NCI-H146 treated with DMSO at 0.1 percent for 48 hours (cell line): Measurements from ENCODE around the gene MORC3.
A peak's percentile ranks its signal among the peaks of the same experiment; 100 is the strongest.
"Not testable (repeated sequence)": the region's sequence is repeated elsewhere in the genome, so short reads cannot be mapped to it uniquely, and the experiment has no call there.

ENCODE experiments used
- DNase-seq: peaks from one replicate; lab custom pipeline; 2025; ENCODE audit not compliant: unreplicated experiment; lab: John Stamatoyannopoulos, UW

The MORC3 gene

GRCh38 chr21:36323032-36323431 is 3.0 kb downstream of the MORC3 start:
- DNase-seq = no peak

GRCh38 chr21:36325373-36326010 is 5.5 kb downstream of the MORC3 start:
- no peak for DNase-seq

- DNase-seq = peak; percentile 3
These were observed 10.9 kb downstream of the MORC3 start for GRCh38 chr21:36330904-36331303.

GRCh38 chr21:36337099-36337509 is 17.1 kb downstream of the MORC3 start:
- DNase-seq = no peak

GRCh38 chr21:36338975-36339374 is 19.0 kb downstream of the MORC3 start:
- no peak for DNase-seq

GRCh38 chr21:36342581-36342980 is 22.6 kb downstream of the MORC3 start:
- DNase-seq = not testable (repeated sequence)

- no peak for DNase-seq
These were observed 24.9 kb downstream of the MORC3 start for GRCh38 chr21:36344931-36345330.

- no peak for DNase-seq
These were observed 27.4 kb downstream of the MORC3 start for GRCh38 chr21:36347278-36347961.

- no peak for DNase-seq
These were observed 27.9 kb downstream of the MORC3 start for GRCh38 chr21:36347962-36348328.

GRCh38 chr21:36349315-36349714 is 29.3 kb downstream of the MORC3 start:
- DNase-seq = no peak

GRCh38 chr21:36350282-36350910 is 30.4 kb downstream of the MORC3 start:
- no peak for DNase-seq

GRCh38 chr21:36354918-36355680 is 35.1 kb downstream of the MORC3 start:
- DNase-seq = no peak

GRCh38 chr21:36355868-36356267 is 35.9 kb downstream of the MORC3 start:
- DNase-seq = no peak

- no peak for DNase-seq
These were observed 39.2 kb downstream of the MORC3 start for GRCh38 chr21:36359185-36359584.

- no peak for DNase-seq
These were observed 49.2 kb downstream of the MORC3 start for GRCh38 chr21:36369064-36369685.

- no peak for DNase-seq
These were observed 56.0 kb downstream of the MORC3 start for GRCh38 chr21:36375994-36376393.

GRCh38 chr21:36377391-36377842 is 57.4 kb downstream of the MORC3 start:
- DNase-seq = no peak

- no peak for DNase-seq
These were observed 59.3 kb downstream of the MORC3 start for GRCh38 chr21:36379251-36379650.

GRCh38 chr21:36381841-36382589 is 62.0 kb downstream of the MORC3 start:
- no peak for DNase-seq

GRCh38 chr21:36382722-36383121 is 62.7 kb downstream of the MORC3 start:
- DNase-seq = not testable (repeated sequence)
